ENCODE results near the gene IFFO2.

The IFFO2 gene

DNA sequence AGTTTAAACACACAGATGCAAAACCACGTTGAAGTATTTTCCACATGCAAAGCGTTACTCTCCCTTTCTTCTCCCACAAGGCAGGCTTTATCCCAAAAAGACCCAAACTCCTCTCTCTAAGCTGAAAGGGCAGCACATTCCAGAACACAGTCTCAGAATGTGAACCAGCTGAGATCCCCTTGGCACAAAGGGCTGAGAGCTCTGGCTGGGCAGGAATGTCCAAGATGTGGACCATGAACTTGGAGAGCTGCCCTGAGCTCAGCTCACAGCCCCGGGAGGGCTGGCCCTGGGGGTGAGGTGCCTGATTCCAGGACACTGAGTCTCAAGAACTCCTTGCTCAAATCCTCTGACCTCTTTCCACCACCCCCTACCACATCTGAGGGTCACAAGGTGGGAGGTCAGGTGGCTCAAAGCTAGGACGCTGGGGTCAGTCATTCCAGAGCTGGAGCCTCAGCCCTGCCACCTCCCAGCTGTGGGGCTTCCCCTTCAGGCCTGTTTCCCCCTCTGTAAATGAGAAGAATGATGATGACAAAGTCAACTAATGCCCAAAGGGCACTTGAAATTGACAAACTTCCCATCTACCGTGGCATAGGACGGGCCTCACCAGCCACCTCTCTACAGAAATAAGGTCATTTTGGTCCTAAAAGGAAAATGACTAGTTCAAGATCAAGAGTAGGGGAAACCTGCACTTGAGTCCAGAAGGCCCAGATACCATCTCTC lies 65.6 kb downstream of the IFFO2 start:
- no peak for DNase-seq

DNA sequence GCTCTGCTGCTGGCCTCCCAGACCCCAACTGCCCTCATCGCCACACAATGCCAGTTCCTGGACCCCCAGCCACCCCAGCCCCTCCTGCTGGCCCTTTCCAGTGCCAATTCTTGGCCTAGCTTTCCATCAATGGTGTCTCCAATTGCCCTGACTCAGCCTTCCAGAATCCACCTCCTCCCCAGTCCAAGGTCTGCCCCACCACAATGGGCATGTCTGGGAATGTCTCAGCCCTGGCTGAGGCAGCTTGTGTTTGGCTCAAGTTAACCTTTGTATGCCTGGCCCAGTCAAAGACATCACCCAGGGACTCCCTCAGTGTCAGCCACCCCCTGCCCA lies 70.5 kb downstream of the IFFO2 start:
- no peak for DNase-seq

DNA sequence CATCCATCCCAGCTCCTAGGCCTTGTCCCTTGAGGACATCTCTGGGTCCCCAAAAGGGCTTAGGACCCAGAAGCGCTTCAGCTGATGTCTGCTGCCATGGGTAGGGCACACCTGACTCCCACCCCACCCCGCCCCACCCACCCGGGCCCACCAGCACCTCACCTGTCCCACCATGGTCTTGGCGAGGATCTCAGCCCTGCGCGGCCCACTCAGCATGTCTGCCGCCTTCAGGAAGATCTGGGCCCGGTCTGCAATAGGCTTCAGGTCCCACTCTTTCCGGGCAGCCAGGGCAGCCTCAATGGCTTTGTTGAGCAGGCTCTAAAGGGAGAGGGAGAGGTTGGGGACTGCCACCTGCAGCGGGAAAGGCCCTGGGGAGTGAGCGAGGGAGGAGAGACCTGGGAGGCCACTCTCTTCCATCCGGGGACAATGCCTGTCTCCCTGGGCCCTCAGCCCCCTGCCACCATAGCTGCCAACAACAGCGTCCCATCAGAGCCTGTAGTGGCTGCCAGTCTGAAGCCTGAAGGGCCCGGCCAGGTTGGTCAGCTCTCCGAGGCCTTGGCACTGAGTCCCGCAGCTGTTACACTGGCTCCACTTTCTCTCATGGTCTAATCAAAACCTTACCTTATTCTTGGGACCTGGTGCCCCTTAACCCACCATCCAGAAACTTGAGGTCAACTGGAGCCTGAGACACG lies 71.0 kb downstream of the IFFO2 start:
- DNase-seq, result no peak

DNA sequence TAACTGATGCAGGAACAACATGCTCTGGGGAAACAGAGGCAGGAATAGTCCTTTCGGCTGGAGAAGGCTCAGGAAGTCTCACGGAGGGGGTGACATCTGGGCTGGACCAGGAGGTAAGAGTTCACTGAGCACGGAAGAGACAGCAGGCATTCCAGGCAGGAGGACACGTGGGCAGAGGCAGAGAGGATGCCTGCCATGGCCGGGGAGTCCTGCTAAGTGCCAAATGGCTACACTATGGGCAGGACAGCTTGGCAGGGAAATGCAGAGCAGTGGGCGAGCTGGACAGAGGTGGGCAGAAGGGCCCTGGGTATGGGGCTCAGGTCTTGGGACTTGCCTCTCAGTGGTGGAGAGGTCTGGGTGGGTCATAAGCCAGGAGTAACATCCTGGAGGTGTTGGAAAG lies 71.7 kb downstream of the IFFO2 start:
- DNase-seq, result no peak

DNA sequence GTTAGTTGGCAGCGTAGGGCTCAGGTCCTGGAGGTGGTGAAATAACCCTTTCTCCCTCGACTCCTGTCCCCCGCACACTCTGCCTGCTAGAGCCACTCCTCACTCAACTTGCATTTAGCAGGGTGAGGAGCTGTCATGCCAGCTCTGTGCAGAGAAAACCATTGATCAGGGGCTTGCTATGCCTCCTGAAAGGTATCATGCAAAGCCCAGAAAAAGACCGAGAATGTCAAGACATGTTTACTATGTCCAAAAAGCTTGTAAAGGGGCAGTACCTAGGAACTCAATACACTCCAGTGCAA lies 72.1 kb downstream of the IFFO2 start:
- DNase-seq, result no peak

DNA sequence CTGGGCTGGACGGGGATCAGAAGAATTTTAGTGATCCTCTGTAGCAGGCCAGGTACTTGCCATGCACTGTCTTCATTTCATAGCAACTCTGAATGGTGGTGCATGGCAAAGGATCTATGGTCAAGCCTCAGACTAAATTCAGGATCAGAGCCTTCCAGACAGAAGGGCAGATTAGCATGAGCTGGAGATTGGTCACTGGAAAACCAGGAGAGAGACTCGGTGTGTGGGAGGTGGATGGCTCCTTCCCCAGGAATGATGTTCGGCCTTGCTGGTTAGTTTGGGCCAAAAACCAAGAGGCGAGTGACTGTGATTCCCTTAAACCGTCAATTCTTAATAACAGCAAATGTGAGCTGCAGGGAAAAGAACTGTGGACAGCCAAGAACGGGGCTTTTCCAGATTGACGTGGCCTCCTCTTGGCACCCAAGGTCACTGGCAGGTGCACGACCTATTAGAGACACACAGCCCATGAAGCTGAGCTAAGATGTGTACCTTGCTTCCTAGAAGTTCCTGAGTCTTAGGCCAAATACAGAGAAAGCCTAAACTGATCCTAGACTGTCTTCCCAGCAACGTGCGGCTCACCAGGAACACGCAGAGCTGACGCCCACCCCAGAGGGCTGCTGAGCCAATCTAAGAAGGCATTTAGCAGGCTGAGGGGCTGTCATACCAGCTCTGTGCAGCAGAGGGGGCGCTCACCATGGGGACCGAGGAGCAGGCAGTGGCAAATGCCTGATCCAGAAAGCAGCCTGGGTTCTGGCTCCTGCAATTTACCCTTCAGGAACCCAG lies 72.6 kb downstream of the IFFO2 start:
- peak; percentile 31 for DNase-seq

DNA sequence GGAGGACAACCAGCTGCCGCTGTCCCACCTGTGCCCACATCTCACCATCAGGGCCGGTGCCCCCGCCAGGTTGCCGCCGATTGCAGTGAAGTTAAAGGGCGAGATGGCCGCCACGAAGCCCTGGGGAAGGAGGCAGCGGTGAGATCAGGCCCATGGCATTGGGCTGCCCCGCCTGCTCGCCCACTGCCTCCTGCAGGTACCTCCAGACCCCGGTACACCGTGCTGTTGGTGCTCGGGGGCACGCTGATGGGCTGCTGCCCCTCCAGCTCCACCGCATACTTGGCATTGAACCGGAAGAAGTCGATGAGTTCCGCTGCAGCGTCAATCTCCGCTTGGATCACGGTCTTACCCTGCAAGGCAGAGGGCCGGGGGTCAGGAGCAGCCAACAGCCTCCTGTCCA lies 73.4 kb downstream of the IFFO2 start:
- DNase-seq, result no peak

DNA sequence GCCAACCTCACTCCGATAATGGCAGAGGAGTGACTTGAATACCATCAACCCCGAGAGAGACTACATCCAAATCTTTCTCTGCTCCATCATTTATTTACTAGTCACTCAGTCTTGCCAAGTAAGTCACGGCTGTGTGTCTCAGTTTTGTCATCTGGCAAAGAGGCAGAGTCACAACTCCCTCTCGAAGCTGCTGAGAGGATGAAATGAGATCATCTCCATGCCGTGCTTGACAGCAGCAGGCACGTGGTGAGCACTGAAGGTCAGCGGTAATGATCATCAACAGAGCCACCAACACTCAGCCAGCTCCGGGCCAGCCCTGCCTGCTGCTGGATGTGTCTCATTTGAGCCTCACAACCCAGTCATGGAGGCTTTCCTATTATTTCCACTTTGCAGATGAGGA lies 74.0 kb downstream of the IFFO2 start:
- no peak for DNase-seq

DNA sequence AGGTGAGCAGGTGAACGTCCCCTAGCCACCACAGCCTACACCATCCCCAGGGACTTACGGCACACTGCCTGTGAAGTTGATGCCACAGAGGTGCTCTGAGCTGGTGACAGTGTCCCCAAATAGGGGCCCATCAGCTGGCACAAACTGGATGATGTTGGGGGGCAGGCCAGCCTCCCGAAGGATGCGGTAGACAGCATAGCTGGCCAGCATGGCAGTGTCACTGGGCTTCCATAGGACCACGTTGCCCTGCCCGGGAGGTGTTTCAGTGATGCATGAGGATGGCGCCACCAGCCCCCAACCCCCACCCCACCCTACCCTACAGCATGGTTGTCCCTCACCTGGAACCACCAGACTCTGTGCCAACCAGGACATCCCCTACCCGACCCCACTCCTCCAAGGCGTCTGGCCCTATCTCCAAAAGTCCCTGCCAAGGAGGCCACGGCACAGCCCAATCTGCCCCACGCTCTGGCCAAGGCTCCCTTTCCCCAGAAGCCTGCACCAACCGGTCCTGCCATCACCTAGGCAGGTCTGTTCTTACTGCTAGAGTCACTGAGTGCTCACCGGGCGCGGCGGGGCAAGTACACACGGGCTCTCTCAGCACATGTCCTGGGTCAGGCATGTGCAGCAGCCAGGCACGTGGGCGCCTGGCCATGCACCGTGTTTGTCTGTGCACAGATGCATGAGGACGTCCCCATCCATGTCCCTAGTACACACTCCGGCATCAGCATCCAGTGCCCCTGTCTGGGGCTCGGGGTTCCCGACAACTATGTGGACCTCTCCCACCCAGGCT lies 74.6 kb downstream of the IFFO2 start:
- DNase-seq, result no peak

DNA sequence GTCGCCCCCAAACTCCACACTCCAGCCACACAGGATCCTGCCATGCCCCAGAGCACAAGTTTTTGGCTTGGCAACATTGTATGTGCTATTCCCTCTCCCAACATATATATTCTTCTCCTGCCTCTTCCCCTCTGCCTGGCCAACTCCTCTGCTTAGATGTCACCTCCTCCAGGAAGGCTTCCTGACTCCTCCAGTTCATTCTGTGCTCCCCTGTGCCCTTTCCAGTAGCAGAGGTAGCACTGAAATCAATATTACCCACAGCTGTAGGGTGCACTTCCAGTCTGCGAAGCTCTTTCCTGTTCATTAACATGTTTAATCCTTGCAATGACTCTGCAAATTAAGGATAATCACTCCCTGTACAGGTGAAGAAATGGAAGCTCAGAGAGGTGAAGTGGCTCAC lies 75.3 kb downstream of the IFFO2 start:
- no peak for DNase-seq

DNA sequence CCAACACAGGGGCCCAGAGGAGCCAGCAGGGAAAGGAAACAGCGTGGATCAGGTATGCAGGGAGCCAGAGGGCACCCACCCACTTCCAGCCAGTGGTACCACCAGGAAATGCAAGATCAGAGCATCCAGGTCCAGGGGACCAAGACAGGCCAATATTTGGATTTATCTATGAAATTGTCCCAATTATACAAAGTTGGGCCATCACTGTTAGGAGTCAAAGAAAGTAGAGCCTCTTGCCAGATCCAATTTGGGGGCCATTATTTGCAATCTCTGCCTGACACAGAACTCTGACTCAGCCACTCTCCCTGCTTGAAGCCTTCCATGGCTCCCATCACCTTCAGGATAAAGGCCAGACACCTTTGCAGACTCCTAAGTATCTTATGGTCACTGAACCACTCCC lies 75.9 kb downstream of the IFFO2 start:
- DNase-seq, result no peak

DNA sequence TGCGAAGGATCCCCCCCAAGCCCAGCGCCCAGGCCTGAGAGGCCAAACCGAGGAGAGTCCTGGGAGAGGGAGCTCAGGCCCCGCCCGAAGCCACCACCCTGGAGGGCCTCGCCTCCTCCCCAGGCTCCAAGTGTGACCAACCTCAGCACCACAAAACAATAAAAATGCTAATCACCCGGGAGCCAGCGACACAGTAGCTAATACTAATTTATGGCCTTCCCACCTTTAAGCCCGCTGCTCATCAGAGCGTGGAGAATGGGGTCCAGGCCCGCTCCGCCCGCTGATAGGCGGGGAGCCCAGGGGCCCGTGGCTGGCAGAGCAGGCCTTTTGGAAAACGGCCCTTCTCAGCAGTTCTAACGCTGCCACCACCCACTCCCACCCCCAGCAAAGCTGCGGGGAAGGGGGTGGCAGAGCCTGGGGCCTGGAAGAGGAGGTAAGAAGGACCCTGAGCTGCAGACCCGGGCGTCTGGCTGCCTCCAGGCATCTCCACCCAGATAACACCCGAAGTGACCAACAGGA lies 76.6 kb downstream of the IFFO2 start:
- no peak for DNase-seq

DNA sequence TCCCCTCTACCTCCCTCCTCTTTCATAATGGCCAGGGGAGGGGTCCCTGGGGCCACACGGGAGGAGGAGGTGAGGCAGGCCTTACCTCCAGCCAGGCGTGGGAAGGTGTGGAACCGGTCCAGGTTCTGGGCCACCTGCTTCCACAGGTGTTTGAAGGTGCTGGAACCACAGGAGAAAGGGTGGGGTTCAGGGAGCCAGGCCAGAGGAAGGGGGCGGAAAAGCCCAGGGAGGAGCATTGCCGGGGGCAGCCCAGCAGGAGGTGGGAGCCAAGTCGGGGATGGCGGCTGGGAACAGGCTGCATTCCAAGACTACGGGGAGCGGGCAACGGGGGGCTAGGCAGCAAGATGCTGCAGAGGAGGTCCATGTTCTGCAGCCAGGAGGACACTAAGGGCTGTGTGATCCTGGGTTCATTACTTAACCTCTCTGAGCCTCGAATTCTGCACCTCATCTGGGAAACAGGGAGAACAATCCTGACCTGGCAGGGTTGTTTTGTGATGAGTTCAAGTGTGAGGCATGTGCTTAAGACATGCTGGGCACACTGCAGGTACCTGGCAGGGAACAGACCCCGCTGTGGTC lies 77.2 kb downstream of the IFFO2 start:
- DNase-seq, result no peak

DNA sequence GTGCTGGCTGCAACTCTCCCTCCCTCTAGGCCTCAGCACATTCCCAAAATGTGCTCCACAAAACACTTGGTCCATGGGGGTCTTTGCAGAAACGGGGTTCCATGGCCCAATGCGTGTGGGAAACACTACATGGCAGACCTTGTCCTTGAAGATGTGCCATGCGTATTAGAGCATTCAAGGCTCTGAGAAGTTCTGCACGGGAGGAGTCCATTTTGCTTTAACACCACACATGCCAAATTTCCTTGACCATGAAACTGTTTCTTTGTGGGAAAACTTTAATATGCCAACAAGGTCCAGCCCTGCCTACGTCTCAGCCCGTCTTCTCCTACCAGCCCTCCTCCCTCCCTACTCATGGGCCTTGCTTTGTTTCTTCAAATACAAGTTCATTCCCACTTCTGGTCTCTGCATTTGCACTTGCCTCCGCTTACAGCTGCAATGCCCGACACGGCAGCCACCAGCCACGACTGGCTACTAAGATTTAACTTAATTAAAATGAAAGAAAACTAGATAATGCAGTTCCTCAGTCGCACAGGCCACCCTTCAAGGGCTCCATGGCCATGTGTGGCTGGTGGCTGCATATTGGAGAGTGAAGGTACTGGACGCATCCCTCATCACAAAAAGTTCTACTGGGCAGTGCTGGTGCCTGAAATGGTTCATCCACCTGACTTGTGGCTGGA lies 77.8 kb downstream of the IFFO2 start:
- no peak for DNase-seq

DNA sequence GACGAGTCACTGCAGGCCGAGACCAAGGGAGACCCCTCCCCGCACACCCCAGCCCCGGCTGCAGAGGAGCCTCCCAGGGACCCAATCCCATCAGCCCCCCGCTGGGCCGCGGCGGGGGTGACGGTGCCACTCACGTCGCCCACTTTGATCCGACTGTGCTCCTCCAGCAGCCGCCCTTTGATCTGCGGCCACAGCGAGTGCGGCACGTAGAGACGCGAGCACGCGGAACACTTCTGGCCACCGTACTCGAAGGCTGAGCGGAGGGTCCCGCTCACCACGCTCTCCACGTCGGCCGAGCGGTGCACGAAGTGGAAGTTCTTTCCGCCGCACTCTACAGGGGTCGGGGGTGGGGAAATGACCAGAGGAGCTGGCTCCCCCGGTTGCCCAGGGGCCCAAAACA lies 79.2 kb downstream of the IFFO2 start:
- no peak for DNase-seq

DNA sequence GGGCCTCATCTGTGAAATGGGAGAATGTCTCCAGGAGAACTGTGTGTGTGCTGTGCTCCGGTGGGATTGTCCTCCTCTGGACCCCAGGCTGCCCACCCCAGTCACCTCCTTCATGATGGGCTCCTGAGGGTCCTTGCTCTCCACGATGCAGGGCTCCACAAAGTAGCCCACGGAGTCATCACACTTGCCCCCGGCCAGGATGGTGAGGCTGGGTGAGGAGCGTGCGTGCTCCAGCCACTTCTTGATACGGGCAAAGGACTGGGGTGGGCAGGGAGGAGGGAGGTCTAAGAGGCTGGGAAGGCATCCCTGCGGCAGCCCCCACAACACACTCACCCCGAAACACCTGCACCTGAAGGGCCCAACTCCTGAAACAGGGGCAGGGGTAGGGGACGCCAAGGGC lies 80.3 kb downstream of the IFFO2 start:
- no peak for DNase-seq

DNA sequence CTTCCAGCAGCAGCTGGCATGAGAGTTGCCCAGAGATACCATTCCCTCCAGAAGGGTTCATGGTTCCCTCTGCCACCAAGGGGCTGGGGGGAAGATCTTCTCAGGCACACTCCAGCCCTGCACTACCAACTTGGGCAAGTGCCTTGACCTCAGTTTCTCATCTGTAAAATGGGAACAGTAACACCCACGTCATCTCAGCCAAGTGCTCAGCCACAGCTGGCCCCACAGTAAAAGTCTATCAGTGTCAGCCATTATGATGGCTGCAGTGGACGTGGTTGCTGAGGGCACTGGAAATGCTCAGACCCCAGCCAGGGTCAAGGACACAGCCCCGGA lies 80.7 kb downstream of the IFFO2 start:
- DNase-seq, result no peak

DNA sequence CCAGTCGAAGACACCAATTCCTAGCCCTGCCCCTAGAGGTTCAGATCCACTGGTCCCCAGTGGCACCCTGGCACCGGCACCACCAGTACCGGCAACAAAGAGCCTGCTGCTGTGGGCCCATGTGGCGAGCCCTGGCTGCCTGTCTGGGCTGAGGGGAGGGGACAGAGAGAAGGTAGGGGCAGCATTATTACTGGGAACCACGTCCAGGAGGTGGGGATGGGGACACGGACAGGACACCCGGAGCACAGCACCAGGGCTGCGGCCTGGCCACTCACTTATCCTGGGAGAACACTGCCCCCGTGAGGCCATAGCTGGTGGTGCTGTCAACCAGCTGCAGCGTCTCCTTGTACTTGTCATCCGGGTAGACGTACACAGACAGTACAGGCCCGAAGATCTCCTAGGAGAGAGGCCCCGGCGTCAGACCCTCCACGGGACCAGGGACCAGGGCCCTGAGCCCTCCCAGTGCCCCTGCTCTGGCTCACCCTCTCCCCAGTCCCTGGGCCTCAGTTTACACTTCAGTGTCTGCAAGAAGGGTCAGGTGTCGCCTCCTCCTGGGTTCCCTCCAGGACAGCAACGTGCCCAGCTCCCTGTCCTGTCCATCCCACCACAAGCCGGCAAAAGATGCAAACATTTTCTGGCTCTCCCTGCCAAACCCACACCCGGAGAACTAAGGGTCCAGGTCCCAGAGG lies 81.2 kb downstream of the IFFO2 start:
- peak; percentile 60 for DNase-seq

DNA sequence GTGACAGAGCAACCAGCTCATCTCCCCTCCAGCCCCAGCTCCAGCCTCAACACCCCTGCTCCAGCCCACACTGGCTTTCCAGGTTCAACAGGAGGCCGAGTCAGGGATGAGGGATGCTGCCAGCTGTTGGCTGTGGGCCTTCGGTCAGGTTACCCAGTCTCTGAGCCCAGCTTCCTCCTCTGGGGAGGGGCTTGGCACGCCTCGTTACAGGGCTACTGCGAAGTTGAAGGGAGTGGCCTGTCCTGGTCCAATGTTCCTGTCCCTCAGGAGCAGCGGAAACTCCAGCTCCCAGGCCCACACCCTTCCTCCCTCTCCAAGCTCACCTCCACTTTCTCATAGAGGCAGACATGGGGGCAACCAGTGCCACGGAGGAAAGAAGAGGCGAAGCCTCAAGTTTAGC lies 81.9 kb downstream of the IFFO2 start:
- no peak for DNase-seq

DNA sequence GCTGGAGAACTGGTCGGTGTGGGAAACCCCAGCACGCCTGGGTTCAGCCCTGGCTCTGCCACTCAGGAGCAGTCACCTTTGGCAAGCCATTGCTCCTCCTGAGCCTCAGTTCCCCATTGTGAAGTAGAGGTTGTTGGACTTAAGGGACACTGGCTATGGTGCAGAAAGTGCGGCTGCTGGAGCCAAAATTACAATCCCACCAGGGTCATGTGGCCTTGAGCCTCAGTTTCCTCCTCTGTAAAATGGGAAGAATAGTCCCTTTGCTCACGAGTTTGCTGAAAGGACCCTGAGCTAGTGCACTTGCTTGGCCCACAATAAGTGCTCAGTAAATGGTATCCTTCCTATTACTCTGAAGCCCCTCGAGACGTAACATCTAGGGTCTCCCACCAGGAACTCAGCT lies 82.4 kb downstream of the IFFO2 start:
- DNase-seq, result no peak

DNA sequence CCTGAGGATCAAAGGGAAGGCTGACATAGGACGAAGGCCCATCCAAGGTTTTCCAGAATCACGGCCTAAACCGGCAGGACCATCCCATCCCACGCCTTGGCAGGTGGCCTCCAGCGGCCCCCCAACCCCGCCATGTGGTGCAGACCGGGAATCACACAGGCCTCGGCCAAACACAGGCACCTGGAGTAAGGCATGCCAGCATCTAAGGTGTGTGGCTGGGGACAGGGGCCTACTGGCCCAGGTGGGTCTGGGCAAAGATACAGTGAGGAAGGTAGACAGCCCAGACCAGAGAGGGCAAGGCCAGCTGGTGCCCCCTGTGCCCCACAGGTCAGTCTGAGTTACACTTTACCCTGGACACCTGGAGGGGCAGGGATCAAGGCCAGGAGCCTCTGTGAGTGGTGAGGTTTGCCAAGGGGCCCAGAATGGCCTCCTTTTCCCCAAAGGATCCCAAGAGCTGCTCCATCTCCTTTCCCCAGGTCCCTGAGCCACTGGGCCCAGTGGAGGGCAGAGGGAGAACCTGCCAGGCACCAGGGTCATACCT lies 84.3 kb downstream of the IFFO2 start:
- no peak for DNase-seq

Measured in NCI-H2029 (cell line).